ENCODE measurements around the gene PPIL1.

- TF ChIP-seq CTCF (IDR thresholded peaks at IDR 0.05; ENCODE audit: insufficient read depth, low read depth, low read length) (no peak), EZH2 (IDR thresholded peaks at IDR 0.05; ENCODE audit: insufficient read depth, low read length) (no peak)
Observed at GRCh38 chr6:36843170-36843569, 31.4 kb downstream of the PPIL1 start.
